NOMO-1 treated with DMSO at 0.1 percent for 48 hours (cell line): Measurements from ENCODE around the gene MYO5B.
"Not testable (repeated sequence)": the region's sequence is repeated elsewhere in the genome, so short reads cannot be mapped to it uniquely, and the experiment has no call there.

Experiments
- DNase-seq: peaks from one replicate; lab custom pipeline; 2025; ENCODE audit not compliant: unreplicated experiment; lab: John Stamatoyannopoulos, UW

MYO5B gene

DNA sequence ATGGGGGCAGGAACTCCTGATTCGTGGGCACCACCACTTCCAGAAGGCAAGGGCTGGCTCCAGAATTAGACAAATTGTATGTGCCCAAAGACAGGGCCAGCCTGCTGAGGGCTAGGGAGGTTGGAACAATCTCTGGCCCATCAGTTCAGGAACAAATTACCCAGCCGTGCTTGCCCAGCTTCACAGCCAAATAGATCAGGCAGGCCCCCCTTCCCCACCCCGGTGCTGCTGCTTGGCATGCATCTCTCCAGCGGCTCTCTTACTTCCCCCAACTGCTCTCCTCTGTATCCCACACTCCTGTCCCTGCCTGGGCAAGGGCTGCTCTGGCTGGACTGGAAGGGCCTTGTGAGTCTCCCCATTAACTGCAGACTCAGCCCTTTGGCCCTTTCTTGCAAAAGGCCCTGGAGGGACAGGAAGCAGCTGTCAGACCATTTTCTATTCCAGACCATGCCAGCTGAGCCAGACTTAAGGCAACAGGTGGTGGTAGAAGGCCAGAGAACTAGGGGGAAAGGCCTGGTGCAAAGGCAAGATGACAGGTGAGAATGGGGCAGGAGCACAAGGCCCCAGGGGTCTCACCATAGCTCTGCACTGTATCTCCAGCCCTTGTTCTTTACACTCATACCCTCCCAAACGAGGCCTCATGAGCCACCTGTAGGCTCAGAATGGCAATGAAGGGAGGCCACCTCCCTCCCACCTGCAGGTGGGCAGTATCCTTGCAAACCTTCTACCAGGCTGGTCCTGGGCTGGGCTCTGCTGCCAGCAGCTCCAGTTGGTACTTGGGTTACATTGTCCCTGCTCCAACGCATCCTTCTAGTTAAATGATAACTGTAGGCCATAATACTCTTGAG, 350.9 kb downstream of the MYO5B start:
- DNase-seq, result no peak

DNA sequence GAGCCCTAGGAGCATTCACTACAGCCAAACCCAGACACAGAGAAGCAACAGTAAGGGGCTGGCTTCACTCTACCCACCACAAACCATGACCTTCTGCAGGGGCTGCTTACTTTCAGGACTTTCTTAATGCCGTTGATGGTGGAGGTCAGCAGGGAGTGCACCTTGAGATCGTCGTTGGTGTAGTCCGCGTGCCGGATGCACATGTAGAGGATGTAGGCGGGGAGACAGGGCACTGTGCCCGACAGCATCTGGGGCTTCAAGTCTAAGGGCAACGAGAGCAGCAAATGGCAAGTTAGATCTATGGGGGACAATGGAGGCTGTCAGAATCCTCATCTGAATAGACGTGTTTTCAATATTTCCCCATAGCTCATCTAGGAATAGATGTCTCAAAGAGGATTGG, 351.8 kb downstream of the MYO5B start:
- no peak for DNase-seq

DNA sequence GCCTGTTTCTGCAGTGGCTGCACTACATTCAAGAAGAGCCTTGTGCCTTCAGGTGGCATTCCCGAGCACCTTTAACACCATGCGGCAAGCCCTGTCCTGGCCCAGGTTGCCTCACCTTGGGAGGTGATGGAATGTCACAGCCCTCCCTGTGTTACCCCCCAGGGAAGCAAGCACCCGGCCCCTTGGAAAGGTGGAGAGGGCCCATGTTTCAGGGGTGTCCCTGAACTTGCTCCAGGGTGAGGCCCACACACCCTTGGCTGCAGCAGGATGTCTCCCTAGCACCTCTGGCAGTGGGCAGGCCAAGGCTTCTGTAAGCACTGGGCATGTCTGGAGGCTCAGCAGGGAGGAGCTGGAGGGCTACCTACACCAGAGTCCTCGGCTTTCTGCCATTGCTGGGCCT, 352.3 kb downstream of the MYO5B start:
- DNase-seq, result no peak

DNA sequence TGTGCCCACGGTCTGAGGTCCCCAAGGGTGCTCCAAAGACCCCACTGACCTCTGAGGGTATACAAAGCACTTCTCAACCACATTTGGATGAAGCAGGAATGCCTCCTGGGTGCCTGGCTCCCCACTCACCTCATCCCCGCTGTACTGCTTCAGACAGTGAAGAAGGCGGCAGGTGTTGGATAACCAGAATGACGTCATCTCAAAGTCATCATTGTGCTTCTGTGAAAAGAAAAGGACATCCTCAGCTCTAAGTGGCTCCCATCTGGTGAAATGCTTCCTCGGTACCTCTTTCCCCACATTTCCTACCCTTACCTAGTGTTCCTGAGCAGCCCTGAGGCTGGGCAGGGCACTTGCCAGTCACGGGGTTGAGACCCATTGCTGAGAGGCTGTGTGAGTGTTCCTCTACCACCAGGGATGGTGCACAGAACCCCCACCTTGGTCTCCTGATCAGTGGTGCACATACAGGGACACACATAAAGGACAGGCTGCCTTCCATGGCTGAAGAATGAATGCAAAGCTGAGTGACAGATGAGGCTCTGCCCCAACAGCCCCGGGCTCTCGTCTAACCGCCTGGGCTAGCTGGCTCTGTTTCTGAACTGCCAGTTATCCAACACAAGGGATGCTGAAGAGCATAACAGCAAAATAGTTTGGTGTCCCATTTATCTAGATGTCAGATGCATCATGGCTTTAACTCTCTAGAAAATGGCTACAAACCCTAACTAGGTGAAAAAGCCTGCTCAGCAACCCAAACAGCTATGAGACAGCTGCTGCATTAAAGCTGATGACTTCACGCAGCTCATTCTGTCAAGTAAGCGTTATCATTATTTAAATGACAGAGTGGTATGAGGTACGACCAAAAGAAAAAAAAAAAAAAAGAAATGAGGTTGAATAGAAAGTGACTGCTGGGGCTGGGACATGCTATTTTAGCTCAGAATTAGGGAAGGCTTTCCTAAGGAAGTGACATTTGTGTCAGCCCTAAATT, 353.4 kb downstream of the MYO5B start:
- no peak for DNase-seq

DNA sequence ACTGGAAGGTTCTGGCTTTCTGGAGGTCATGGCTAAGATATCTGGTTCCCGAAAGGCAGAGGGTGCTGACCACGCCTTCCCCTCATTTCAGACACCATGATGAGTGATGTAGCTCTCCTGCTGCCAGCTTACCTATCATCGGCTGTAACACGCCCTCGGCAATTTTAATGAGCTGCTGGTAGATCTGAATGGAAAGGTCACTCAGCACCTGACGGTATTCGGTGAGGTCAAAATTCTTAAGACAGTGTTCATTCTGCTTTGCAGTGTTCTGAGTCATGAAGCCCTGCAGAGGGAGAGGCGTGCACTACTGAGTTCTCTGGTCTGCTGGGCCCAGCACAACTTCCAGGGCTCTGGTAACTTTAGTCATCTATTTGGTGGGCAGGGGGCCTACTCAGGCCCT, 355.9 kb downstream of the MYO5B start:
- DNase-seq, result no peak

DNA sequence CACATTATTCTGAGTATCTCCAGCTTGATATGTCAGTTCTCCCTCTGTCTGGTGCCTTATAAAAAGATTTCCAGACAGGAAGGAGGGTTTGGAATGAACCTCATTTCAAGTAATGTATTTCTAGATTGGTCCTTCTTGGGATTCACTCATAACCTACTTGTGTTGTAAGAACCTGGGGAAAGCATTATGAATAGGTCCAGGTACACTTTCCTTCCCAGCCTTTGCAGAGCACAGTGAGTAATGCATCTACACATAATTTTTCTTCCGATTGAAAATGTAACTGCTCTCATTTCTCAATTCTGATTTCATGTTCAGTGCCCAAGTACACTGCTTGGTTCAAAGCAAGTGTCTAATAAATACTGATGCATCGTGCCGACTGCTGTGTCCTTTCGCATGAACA, 356.6 kb downstream of the MYO5B start:
- no peak for DNase-seq

DNA sequence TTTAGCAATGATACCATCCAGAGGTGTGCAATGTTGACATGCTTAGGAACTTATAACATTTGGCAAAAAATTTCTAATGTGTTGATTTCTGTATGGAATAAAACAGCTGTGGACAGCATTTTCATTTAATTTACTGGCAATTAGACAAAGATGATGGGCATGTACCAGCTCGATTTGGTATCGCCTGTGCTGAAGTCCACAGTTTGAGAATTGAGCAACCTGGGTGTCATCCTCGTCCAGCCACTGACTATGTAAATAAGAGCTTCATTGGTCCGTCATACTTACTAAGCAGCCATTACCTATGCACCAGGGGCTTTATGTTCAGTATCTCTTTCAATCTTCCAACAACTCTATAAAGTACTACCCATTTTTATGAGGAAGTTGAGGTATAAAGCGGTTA, 357.1 kb downstream of the MYO5B start:
- no peak for DNase-seq

DNA sequence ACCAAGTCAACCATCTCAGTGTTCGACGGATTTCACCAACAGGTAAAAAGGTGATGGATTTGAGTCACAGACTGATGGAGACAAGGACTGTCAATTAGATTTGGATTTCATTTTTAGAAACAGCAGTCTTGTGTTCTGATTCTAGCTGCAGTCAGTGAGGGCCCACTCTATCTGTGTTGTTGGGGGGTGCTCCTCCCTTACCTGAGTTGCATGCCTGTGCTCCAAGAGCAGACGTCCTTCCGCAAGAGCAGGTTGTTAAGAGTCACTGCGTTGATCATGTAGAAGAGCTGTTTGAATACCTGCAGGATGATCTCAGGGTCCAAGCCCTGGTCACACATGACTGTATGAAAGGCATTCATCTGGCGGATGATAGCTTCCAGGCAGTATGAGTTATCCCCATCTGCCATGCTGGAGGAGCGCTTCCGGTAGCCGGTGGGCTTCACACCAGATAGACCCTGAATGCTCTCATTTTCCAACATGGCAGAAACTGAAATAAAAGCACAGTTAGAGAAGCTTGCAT, 357.6 kb downstream of the MYO5B start:
- DNase-seq, result not testable (repeated sequence)

DNA sequence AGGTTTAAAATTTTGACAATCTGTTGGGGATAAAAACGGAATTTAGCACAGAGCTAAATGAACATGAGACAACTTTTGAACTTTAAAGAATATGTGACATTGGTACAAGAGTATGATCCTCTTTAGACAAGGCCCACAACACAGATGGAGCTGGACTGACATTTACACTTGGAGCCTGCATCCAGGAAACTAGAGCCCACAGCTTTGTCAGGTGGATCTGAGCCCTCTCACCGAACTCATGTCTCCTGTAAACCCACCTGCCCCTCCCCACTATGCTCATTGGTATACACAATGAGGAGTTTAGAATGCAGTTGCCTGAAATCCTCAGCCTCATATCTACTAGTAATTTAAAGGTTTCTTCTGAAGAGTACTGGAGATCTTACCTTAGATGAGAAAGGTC, 359.5 kb downstream of the MYO5B start:
- no peak for DNase-seq

DNA sequence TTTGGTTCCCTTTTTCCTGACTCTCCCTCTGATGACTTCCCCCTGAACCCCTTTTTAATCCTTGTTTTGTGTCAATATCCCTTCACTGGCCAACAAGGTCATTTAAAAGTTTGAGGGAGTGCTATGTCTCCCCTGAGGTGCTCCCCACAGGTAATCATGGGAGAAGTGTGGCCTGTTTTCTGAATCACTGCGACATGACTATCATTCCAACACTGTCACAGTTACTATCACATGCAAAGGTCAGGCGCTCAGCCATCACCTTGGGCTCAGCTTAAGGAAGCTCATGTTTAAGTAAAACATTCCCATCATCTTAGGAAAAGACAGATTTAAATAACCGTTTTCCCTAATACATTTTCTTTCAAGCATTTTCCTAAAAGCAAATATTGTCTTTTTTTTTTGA, 360.7 kb downstream of the MYO5B start:
- DNase-seq, result no peak

DNA sequence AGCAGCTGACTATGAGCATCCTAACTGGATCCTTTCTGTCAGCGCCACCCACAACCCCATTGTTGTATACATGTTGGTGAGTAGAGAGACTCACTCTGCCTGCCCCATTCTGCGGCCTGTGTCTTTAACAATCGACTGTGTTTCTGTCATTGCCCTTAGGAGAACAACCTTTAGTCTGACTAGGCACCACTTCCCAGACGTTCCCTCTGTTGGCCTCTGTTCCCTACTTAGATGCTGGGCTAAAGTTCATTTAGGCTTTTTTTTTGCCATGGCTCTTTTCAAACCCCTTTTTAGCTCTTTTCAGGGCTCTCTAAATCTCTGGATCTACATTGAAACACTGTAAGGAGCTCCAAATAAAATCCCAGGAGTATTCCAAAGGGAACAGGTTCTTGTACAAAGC, 361.1 kb downstream of the MYO5B start:
- no peak for DNase-seq

DNA sequence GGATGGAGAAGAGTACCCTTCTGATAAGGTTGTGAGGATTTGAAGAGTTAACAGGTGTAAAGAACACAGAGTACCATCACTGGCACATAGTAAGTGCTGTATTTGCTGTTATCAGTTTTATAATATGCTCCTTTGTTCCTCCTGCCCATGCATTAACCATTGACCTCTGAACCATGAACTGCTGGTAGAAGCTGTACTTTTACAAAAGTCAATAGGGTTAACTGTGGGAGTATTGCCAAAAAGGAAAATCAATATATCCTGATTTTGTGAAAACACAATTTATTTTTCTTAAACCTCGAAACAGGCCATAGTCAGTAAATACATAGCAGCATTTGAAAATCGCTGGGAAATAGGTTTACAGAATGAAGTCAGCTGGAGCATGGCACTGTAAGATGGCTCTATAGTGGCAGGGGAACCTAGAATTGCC, 362.7 kb downstream of the MYO5B start:
- no peak for DNase-seq

DNA sequence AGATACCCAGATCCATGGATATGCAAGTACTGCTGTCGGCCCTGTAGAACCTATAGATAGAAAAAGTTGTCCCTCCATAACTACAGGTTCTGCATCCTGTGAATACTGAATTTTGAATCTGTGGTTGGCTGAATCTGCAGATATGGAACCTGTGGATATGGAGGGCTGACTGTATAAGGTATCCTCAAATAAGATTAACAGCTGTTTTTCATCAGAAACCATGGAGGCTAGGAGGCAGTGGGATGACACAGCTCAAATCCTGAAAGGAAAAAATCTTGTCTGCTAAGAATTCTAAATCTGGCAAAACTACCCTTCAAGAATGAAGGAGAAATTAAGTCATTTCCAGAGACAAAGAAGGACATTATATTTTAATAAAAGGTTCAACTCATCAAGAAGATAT, 367.0 kb downstream of the MYO5B start:
- no peak for DNase-seq

DNA sequence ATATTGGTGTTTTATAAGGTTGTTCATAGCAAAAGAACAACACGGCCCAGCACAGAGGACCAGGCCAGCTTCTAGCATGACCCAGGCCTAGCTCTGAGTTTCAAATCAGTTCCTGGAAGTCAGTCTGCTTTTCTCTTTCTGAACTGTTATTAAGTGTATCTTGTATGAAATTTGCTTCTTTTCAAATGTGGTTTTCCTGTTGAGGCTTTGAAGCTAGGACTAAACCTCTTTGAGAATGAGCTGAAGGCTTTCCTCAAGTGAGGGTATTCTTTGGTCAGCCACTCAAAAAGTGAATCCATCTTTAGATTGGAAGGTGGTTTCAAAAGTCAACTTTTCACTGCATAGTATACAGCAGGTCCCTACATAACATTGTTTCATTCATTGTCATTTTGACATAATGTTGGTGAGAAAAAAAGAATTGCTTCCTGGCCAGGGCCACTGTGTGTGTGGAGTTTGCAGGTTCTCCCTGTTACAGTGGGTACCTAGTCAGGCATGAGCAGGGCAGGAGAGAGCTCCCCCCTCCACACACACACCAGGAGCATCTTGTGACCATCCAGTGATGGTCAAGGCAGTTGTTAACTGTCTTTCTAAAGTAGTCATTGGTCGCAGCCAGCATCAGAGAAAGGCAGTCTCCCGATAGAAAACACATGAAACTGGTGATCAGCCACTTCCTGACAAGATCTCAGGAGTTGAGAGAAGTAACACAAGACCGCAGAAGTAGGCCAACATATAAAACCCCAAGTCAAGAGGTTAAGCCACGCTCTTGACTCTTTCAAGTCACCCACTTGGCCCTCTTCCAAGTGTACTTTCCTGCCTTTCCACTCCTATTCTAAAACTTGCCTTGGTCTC, 374.9 kb downstream of the MYO5B start:
- DNase-seq, result no peak

DNA sequence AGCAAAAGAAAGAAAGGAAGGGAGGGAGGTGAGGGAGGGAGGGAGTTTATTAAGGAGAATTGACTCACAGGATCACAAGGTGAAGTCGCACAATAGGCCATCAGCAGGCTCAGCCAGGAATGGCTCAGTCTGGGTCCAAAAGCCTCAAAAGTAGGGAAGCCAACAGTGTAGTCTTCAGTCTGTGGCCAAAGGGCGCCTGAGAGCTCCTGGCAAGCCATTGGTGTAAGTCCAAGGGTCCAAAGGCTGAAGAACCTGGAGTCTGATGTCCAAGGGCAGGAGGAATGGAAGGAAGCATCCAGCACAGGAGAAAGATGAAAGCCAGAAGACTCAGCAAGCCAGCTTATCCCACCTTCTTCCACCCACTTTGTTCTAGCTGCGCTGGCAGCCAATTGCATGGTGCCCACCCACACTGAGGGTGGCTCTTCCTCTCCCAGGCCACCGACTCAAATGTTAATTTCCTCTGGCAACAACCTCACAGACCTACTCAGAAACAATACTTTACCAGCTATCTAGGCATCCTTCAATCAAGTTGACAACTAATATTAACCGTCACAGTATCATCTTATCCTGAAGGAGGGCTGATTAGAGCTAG, 375.8 kb downstream of the MYO5B start:
- no peak for DNase-seq

DNA sequence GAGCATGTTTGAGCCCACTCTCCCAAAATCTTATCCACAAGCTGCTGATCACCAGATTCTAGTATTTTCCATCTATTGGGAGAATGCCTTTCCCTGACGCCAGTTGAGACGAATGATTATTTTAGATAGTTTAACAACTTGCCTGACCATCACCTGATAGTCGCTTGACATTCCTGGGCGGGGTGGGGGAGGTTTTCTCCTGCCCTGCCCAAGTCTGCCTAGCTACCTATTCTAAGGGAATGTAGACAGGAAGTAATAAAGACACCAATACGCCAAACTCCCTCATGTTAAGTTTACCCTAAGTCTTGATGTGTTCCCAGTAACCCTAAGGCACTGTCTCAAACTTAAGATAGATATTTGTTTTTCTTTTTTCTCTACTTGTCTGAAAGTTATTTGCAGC, 377.0 kb downstream of the MYO5B start:
- DNase-seq, result no peak

DNA sequence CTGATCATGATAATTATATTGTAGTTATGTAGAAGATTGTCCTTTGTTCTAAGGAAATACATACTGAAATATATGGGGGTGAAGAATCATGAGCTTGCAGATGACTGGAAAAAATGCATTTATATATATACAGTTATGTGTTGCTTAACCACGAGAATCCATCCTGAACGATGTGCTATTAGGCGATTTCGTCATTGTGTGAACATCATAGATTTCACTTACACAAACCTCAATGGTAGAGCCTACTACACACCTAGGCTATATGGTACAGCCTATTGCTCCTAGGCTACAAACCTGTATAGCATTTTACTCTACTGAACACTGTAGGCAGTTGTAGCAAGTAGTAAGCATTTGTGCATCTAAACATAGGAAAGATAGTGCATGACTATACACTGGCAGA, 379.0 kb downstream of the MYO5B start:
- DNase-seq, result no peak

DNA sequence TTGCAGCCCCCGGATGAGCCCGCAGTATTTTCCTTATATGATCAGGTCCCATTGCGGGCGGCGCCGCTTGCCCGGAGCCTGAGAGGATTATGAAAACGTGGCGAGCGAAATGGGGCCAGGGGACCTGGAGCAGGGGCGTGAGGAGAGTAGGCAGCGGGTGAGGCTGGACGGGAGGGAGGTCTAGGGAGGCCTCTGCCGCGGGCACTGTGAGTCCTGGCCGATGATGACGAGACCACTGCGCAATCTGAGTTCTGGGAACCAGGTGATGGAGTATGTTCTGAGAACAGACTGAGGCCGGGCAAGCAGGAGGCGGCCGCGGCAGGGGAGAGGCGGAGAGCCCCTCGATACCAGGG, 380.8 kb downstream of the MYO5B start:
- peak; percentile 56 for DNase-seq

DNA sequence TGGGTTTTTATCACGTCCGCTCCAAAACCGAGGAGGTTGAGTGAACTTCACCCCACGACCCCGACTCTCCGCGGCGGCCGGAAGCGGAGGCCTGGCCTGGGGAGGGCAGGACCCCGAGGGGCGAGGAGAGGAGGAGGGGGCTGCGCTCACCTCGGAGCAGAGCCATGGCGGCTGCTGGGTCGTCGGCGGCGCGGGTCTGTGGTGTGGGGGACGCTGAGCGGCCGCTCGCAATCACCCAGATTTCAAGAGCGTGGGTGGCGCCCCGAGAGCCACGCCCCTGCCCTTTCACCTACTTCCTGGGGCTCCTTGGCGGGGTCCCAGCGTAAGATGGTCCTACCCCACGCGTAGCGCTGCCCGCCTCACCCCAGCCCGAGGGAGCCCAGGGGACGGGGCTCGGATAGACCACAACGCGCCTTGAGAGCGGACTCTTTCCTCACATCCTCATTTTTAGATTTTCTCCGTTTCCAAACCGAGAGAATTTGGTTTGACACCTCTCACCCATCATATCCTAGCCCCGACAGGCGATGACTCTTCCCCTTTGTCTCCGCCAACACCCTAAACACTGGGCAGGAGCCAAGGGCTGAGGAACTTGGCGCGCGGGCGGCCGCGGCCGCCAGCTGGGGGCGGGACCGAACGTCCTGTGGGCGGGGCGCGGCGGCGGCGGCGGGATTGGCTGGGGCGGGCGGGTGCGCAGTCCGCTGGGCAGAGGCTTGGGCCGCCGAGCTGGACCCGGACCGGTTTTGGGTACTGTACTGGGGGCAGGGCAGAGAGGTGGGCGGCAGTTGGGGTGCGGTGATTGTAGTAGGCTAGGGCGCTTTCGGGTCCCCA, 381.4 kb downstream of the MYO5B start, which contains the start of gene ACAA2:
ACAA2 (minus strand) TSS at position 215 of the 828 bp plus-strand sequence; CDS start at position 166, 49 bp downstream.
- peak; percentile 76 for DNase-seq

DNA sequence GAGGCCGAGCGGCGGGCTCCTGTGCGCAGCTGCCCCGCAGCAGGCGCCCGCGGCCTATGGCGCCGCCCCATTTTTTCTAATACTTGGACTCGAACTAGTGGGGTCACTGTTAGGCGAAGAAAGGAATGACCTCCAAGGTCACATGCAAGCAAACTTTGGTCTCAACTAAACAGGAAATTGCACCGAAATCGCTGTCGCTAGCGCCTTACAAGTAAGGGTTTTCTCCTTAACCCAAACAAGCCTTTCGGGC, 382.0 kb downstream of the MYO5B start:
- peak; percentile 19 for DNase-seq
